Activated naive CD8-positive, alpha-beta T cell treated with anti-CD3 and anti-CD28 coated beads, Interleukin-2, amount 50 U/mL, for 24 hours (primary cell): ENCODE data around the gene RFX1.

ENCODE experiments used
- ATAC-seq: fragments of 150-1000 bp; cut with Tn5 transposase; one replicate; pipeline ENCODE4 v1.10.0; 2021
- DNase-seq: peaks from one replicate; pipeline ENCODE4 v3.0.0; 2021
- H3K27ac Mint-ChIP-seq: one replicate; pipeline ENCODE4 v1.8.0; 2021; ENCODE audit warnings: mild to moderate bottlenecking, mixed read lengths
- H3K27me3 Mint-ChIP-seq: one replicate; pipeline ENCODE4 v1.8.0; 2021; ENCODE audit warnings: mixed read lengths
- H3K36me3 Mint-ChIP-seq: one replicate; pipeline ENCODE4 v1.8.0; 2021; ENCODE audit warnings: low read depth, mixed read lengths
- H3K4me1 Mint-ChIP-seq: one replicate; pipeline ENCODE4 v1.8.0; 2021; ENCODE audit warnings: mixed read lengths
- H3K4me3 Mint-ChIP-seq: one replicate; pipeline ENCODE4 v1.8.0; 2021; ENCODE audit warnings: mild to moderate bottlenecking, moderate library complexity, mixed read lengths
- H3K9me3 Mint-ChIP-seq: one replicate; pipeline ENCODE4 v1.8.0; 2021; ENCODE audit warnings: mixed read lengths

The RFX1 gene

DNA sequence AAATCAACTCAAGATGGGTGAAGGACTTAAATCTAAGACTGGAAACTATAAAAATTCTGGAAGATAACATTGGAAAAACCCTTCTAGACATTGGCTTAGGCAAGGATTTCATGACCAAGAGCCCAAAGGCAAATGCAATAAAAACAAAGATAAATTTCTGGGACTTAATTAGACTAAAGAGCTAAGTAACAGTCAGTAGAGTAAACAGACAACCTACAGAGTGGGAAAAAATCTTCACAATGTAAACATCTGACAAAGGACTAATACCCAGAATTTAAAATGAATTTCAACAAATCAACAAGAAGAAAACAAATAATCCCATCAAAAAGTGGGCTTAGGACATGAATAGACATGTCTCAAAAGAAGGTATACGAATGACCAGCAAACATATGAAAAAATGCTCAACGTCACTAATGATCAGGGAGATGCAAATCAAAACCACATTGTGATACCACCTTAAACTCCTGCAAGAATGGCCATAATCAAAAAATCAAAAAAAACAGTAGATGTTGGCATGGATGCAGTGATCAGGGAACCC is 6.3 kb upstream of the RFX1 start:
- Mint-ChIP-seq H3K27me3 (no peaks in the 10 kb centered on the region), H3K4me3 (no peak overlapping the region), H3K27ac (no peak overlapping the region), H3K9me3 (no peaks in the 10 kb centered on the region), H3K4me1 (peaks cover 11% of the 10 kb centered on the region), H3K36me3 (no peaks in the 10 kb centered on the region)
- ATAC-seq (no peak), DNase-seq (no peak)

DNA sequence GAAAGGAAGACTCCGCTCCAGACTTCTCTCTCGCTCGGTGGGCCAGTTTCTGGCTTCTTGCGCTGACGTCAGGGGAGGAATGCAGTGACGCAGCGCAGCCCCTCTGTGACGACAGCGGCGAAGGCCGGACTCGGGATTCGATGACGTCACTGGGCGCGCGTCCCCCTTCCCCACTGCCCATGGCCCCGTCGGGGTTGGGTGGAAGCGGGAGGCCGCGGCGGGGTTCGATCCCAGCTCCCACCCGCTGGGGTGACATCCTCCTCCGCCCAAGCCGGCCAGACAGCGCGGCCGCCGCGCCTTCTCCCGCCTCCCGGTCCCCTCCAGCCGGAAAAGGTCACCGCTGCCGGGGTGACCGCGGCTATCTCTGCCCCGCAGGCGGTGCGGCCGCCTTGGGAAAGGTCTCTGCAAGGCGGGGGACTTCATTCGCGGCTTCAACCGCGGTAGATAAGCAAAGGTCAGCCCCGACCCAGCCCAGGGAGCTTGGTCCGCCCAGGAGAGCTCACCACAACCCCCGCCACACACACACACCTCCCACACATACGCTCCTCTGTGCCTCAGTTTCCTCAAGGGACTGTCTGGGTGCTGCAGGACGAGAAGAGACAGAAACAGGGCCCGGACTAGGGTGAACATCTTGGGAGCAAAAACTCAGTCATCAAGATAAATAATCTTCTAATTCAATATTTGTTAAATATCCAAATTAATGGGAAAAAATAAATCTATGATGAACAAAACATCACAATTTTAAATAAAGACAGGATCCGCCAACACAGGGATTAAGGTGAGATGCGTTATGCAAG is 844 bp upstream of the RFX1 start:
- peaks cover 4% of the 10 kb centered on the region for H3K36me3 Mint-ChIP-seq
- ATAC-seq (peak; percentile 17), DNase-seq (peak; percentile 86)
- peaks cover 41% of the 10 kb centered on the region for H3K4me1 Mint-ChIP-seq
- H3K4me3 Mint-ChIP-seq, result peak overlapping the region; percentile 92
- no peaks in the 10 kb centered on the region for H3K9me3 Mint-ChIP-seq
- no peaks in the 10 kb centered on the region for H3K27me3 Mint-ChIP-seq
- H3K27ac Mint-ChIP-seq, result peak overlapping the region; percentile 99

DNA sequence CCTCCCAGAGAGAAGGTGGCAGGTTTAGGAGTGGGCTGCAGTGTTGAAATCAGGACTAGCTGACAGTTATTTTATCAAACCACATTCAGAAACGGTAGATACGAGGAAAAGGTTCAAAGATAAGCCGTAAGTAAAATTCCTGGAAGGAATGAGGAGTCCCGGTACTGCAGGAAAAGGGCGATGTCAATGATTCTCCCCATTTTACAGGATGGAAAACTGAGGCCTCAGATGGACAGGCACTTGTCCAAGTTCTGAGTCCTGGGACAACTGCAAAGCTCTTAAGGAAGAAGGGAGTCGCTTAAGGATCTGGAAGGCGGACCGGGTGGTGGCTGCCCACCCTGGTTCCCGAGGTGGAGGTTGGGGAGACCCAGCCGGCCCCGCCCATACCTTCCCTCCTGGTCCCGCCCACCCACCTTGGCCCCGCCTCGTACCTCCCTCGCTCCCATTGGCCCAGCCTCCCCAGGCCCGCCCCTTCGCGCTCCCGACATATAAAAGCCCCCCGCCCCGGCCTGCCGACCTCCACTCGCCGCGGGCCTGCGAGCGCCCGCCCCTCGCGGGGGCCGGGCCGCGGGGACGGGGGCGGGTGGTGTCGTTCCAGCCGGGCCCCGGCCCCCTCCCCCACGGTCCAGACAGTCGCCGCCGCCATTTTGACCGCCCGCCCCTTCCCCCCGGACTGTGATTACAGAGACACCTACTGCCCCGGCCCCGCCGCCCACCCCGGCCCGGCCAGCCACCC is 603 bp downstream of the RFX1 start:
- Mint-ChIP-seq H3K36me3 (peaks cover 7% of the 10 kb centered on the region), H3K9me3 (no peaks in the 10 kb centered on the region), H3K4me1 (peaks cover 54% of the 10 kb centered on the region), H3K27me3 (no peaks in the 10 kb centered on the region), H3K4me3 (peak overlapping the region; percentile 92), H3K27ac (peak overlapping the region; percentile 92)
- DNase-seq, result peak; percentile 96
- ATAC-seq, result peak; percentile 41

DNA sequence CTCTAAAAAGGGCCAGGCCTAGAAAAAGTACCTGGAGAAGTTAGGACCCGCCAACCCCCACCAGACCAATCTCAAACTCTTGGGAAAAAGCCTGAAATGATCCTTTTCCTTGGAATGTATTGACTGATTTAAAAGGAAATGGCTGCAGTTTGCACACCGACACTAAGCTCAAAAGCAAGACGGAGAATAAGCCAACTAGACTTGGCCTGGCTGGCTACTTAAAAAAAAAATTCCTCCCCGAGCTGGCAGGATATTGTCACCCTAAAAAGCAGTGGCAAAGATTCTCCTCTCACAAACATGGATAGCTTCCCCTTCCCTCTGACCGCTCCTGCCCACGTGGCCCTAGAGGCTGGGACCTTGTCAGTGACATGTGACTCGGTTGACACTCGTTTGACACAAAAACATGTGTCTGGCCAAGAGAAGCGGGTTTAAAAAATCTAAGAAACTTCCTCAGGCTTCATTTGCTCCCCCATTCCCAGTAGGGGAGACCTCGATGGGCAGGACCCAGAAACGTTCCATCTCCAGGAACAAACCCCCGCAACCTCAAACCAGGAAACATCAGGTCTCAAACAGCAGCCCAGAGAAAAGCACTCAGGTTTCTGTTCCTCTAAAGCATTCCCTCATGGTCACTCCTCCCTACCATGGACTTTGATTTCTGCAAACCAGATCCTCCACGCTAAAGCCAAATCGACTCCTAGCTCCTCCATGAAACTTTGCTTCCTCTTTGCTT is 1.3 kb downstream of the RFX1 start:
- DNase-seq (no peak), ATAC-seq (no peak)
- Mint-ChIP-seq H3K9me3 (no peaks in the 10 kb centered on the region), H3K27me3 (no peaks in the 10 kb centered on the region), H3K4me3 (peak overlapping the region; percentile 92), H3K36me3 (peaks cover 12% of the 10 kb centered on the region), H3K27ac (peak overlapping the region; percentile 92), H3K4me1 (peaks cover 61% of the 10 kb centered on the region)

DNA sequence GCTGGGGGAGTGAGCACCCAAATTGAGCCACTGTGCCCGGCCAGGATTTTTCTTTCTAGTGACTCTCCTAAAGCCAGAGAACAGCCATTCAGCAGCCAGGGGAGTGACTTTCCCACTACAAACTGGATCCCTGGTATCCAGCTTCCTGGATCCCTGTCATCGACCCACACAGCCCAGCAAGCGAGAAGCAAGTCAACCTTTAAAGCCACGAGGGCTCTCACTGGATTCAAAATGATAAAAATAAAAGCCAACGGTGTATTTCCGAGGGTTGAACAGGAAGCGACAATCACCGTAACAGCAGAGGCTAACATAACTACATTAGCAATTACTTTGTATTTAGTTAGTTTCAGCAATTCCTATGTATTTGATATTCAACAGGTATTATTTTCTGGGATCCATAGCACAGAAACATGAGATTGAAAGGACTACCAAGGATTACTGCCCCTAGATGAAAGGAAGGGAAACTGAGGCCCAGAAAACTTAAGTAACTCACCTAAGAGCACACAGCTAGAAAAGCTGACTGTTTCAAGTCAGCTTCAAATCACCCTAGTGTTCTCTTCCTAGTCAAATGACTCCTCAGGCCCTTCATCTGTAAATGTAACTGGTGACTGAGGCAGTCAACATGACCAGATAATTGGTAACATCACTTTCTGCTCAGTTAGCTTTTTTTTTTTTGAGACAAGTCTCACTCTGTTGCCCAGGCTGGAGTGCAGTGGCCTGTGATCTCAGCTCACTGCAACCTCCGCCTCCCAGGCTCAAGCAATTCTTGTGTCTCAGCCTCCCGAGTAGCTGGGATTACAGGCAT is 2.7 kb downstream of the RFX1 start:
- Mint-ChIP-seq H3K9me3 (peaks cover 6% of the 10 kb centered on the region), H3K27me3 (no peaks in the 10 kb centered on the region), H3K27ac (peak overlapping the region; percentile 93), H3K36me3 (peaks cover 23% of the 10 kb centered on the region), H3K4me1 (peaks cover 61% of the 10 kb centered on the region), H3K4me3 (peak overlapping the region; percentile 59)
- ATAC-seq, result no peak
- DNase-seq, result no peak

DNA sequence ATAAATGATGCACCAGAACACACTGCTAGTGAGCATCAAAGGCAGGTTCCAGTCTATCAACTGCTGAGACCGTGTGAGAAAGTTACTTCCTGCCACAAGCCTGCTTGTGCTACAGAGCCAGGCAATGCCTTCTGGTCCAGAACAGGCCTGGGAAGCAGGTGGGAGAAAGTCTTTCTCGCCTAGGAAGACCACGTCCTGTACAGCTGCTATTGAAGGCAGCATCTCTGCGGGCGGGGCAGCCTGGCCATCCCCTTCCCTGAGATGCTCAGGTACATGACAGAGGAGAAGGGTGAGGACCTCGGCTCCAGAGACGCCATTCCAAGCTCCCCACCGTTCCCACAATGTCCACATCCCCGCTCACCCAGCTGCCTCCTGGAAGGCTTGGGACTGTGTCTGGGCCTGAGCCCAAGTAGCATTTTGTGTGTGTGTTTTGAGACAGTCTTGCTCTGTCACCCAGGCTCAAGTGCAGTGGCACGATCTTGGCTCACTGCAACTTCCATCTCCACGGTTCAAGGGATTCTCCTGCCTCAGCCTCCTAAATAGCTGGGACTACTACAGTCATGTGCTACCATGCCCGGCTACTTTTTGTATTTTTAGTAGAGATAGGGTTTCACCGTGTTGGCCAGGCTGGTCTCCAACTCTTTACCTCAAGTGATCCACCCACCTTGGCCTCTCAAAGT is 3.4 kb downstream of the RFX1 start:
- ATAC-seq (no peak), DNase-seq (peak; percentile 30)
- Mint-ChIP-seq H3K4me1 (peaks cover 59% of the 10 kb centered on the region), H3K27me3 (no peaks in the 10 kb centered on the region), H3K27ac (peak overlapping the region; percentile 93), H3K4me3 (peak overlapping the region; percentile 59), H3K9me3 (peaks cover 6% of the 10 kb centered on the region), H3K36me3 (peaks cover 25% of the 10 kb centered on the region)

DNA sequence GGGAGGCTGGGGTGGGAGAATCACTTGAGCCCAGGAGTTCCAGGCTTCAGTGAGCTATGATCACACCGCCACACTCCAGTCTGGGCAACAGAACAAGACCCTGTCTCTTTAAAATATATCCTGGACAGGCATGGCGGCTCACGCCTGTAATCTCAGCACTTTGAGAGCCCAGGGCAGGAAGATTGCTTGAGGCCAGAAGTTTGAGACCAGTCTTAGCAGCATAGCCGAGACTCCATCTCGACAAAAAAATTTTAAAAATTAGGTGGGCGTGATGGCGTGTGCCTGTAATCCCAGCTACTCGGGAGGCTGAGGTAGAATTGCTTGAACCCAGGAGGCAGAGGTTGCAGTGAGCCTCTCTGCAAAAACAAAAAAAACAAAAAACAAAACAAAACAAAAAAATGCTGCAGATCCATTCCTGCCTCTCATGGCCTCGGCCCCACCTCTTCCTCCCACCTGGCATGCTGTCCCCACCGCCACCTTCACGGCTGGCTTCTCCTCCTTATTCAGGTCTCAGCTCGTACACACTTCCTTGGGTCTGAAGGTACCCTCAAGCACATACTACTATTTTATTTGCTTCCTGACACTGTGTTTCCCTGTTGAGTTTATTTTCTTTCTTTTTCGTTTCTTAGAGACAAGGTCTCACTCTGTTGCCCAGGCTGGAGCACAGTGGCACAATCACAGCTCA is 5.3 kb downstream of the RFX1 start:
- Mint-ChIP-seq H3K4me3 (peak overlapping the region; percentile 30), H3K9me3 (peaks cover 6% of the 10 kb centered on the region), H3K27me3 (no peaks in the 10 kb centered on the region), H3K36me3 (peaks cover 25% of the 10 kb centered on the region), H3K4me1 (peaks cover 51% of the 10 kb centered on the region), H3K27ac (peak overlapping the region; percentile 66)
- DNase-seq (no peak), ATAC-seq (no peak)

DNA sequence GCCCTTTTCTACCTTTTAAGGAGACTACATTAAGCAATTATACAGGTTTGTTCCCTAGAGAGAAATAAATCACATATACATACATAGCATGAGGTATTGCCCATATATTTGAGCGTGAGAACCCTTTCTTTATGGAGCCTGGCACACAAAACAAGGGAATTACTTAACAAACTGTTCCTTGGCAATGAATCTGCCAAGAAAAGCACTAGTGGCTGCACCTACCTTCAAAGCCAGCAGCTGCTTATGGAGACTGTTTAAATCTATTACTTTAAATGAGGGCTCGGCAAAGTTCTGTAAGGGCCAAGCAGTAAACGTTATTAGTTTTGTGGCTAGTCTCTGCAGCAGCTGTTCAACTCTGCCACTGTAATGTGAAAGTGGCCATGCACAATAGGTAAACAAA is 7.0 kb downstream of the RFX1 start:
- Mint-ChIP-seq H3K36me3 (peaks cover 24% of the 10 kb centered on the region), H3K27ac (no peak overlapping the region), H3K4me3 (no peak overlapping the region), H3K27me3 (no peaks in the 10 kb centered on the region), H3K4me1 (peaks cover 38% of the 10 kb centered on the region), H3K9me3 (peaks cover 6% of the 10 kb centered on the region)
- DNase-seq (no peak), ATAC-seq (no peak)

DNA sequence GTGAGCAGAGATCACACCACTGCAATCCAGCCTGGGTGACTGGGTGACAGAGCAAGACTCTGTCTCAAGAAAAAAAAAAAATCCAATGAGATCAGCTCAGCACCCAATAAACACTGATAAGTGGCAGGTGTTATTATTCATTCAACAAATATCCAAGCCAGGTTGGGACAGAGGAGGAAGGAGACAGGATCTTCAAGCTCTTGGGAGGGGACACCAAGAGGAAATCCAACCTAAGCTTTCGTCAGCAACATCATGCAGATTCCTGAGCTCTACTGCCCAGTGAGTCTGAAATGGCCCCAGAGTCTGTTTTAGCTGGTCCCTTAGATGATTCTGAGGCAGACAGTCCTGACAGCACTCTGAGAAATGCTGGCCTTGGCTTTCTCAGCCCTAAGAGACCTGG is 7.7 kb downstream of the RFX1 start:
- peaks cover 24% of the 10 kb centered on the region for H3K36me3 Mint-ChIP-seq
- ATAC-seq, result no peak
- no peaks in the 10 kb centered on the region for H3K27me3 Mint-ChIP-seq
- no peak overlapping the region for H3K27ac Mint-ChIP-seq
- no peak for DNase-seq
- H3K4me1 Mint-ChIP-seq, result peaks cover 35% of the 10 kb centered on the region
- H3K9me3 Mint-ChIP-seq, result peaks cover 6% of the 10 kb centered on the region
- H3K4me3 Mint-ChIP-seq, result no peak overlapping the region

DNA sequence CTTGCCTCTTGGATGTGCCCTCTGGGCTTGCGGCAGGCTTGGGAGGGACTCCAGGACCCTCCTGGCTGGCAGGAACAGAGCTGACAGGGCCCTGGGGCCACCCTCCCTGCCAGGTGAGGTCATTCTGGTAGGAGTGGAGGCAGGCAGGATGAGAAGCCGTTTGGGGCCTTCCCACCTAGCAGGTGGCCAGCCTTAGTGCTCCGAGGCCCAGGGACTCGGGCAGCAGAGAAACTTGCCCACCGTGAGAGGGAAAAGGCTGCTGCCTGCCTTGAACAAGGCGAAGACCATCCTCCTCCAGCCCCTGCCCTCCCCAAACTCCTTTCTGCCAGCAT is 8.5 kb downstream of the RFX1 start:
- no peak for ATAC-seq
- H3K4me3 Mint-ChIP-seq, result no peak overlapping the region
- peaks cover 6% of the 10 kb centered on the region for H3K9me3 Mint-ChIP-seq
- DNase-seq, result no peak
- no peak overlapping the region for H3K27ac Mint-ChIP-seq
- H3K4me1 Mint-ChIP-seq, result peaks cover 27% of the 10 kb centered on the region
- no peaks in the 10 kb centered on the region for H3K27me3 Mint-ChIP-seq
- peaks cover 24% of the 10 kb centered on the region for H3K36me3 Mint-ChIP-seq

DNA sequence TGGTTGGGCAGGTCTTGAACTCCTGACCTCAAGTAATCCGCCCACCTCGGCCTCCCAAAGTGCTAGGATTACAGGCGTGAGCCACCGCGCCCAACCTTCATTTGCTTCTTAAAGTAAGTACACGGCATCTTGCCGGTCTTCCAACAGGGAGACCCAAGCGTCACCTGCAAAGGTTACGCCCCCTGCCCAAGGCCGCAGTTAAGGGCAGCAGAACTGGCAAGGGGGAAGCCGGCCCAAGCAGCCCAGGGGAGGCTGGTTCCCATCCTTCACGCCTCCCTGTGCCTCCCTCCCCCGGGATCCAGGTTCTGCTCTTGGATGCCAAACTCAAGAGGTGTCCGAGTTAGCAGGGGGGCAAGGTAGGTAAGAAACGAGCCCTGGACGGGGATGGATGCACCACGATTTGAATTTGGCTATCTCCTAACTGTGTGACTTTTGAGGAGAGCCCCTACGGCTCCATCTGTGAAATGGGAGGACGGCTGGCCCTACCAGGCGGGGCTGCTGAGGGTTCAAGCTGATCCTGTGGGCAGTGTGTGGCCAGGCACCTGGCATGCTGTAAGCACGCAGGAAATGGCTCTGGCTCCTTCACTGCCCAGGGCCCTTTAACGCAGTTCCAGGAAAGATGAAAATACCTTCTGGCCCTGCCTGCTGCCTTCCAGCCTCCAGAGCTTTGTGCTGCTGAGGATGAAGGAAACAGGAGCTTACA is 9.0 kb downstream of the RFX1 start:
- H3K27ac Mint-ChIP-seq, result no peak overlapping the region
- no peaks in the 10 kb centered on the region for H3K27me3 Mint-ChIP-seq
- no peak for ATAC-seq
- no peak overlapping the region for H3K4me3 Mint-ChIP-seq
- DNase-seq, result no peak
- H3K4me1 Mint-ChIP-seq, result peaks cover 22% of the 10 kb centered on the region
- peaks cover 6% of the 10 kb centered on the region for H3K9me3 Mint-ChIP-seq
- H3K36me3 Mint-ChIP-seq, result peaks cover 24% of the 10 kb centered on the region

DNA sequence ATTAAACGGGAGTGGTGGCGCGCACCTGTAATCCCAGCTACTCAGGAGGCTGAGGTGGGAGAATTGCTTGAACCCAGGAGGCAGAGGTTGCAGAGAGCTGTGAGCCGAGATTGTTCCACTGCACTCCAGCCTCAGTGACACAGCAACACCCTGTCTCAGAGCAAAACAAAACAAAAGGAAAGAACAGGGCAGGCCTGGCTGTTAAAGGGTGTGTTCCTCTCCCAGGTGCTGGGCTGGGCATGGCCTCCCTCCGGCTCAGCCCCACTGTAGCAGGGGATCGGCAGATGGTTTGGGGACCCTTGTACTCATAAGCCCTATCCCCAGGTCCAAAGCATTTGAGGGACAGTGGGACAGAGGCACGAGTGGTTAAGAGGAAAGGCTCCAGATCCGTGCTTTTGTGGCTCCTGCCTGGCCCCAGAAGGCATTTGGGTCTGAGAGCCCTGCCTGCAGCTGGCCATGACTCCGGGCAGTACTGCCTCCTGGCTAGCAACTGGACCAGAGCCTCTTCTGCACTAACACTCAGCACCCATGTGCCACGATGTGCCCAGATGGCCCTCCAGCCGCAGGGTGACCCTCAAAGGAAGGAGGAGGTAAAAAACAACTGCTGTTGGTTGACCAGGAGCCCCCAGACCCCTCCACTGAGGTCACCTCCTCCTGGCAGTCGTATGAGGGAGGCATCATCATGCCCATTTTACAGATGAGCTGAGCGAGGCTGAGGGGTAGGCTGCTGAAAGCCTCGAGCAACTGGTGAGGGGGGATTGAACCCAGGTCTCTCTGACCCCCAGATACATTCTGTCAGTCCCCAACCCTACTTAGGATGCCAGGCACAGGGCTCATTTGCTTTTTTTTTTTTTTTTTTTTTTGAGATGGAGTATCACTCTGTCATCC is 10.0 kb downstream of the RFX1 start:
- H3K27ac Mint-ChIP-seq, result no peak overlapping the region
- H3K36me3 Mint-ChIP-seq, result peaks cover 23% of the 10 kb centered on the region
- H3K27me3 Mint-ChIP-seq, result no peaks in the 10 kb centered on the region
- DNase-seq (no peak), ATAC-seq (no peak)
- peaks cover 13% of the 10 kb centered on the region for H3K4me1 Mint-ChIP-seq
- H3K9me3 Mint-ChIP-seq, result peaks cover 6% of the 10 kb centered on the region
- H3K4me3 Mint-ChIP-seq, result no peak overlapping the region
